ENCODE results near the gene GMCL1. TPM values are rescaled to one million over a fixed set of nuclear protein-coding genes. Genes with fewer than 3 reads are reported as not detected.
A peak's percentile ranks its signal among the peaks of the same experiment; 100 is the strongest.
"Not testable (repeated sequence)": the region's sequence is repeated elsewhere in the genome, so short reads cannot be mapped to it uniquely, and the experiment has no call there.

The GMCL1 gene
- total RNA-seq, 1 experiment from 2014 or later: 13.8 TPM

GRCh38 chr2:69888451-69888850 lies 59.0 kb downstream of the GMCL1 start:
- Mint-ChIP-seq H3K27ac (ENCODE audit: unreplicated experiment) (no peak overlapping the region), H3K9me3 (ENCODE audit: unreplicated experiment) (no peaks in the 10 kb centered on the region), H3K27me3 (ENCODE audit: insufficient read depth, unreplicated experiment) (no peaks in the 10 kb centered on the region), H3K4me3 (ENCODE audit: unreplicated experiment) (no peak overlapping the region), H3K36me3 (ENCODE audit: insufficient read depth, unreplicated experiment) (no peaks in the 10 kb centered on the region), H3K4me1 (ENCODE audit: low read depth, unreplicated experiment) (no peaks in the 10 kb centered on the region)
- no peaks in the 10 kb centered on the region for H3K36me3 ChIP-seq (ENCODE audit: control insufficient read depth, insufficient read depth, low read length)
- no TSS peak for BruUV-seq (replicated peaks)
- intact Hi-C loops (cut with micrococcal nuclease; ENCODE audit: unreplicated experiment): no loop called here
- TF ChIP-seq, protein P1, sequence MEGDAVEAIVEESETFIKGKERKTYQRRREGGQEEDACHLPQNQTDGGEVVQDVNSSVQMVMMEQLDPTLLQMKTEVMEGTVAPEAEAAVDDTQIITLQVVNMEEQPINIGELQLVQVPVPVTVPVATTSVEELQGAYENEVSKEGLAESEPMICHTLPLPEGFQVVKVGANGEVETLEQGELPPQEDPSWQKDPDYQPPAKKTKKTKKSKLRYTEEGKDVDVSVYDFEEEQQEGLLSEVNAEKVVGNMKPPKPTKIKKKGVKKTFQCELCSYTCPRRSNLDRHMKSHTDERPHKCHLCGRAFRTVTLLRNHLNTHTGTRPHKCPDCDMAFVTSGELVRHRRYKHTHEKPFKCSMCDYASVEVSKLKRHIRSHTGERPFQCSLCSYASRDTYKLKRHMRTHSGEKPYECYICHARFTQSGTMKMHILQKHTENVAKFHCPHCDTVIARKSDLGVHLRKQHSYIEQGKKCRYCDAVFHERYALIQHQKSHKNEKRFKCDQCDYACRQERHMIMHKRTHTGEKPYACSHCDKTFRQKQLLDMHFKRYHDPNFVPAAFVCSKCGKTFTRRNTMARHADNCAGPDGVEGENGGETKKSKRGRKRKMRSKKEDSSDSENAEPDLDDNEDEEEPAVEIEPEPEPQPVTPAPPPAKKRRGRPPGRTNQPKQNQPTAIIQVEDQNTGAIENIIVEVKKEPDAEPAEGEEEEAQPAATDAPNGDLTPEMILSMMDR (IDR thresholded peaks at IDR 0.05; ENCODE audit: insufficient read depth in 1 of 2, low read depth in 1 of 2, low read length in 1 of 2, severe bottlenecking in 1 of 2, unreplicated experiment in 1 of 2): no peak
- no peaks in the 10 kb centered on the region for H3K27me3 ChIP-seq (replicated peaks; ENCODE audit: control insufficient read depth, insufficient read depth, low read length)
- ChIA-PET POLR2A (no interaction called here), CTCF (no interaction called here)
- no peaks in the 10 kb centered on the region for H3K9me3 ChIP-seq
- H3K4me3 ChIP-seq (ENCODE audit: low read depth, low read length): no peak overlapping the region
- H3K4me1 ChIP-seq: no peaks in the 10 kb centered on the region
- DNase-seq: no peak

DNA sequence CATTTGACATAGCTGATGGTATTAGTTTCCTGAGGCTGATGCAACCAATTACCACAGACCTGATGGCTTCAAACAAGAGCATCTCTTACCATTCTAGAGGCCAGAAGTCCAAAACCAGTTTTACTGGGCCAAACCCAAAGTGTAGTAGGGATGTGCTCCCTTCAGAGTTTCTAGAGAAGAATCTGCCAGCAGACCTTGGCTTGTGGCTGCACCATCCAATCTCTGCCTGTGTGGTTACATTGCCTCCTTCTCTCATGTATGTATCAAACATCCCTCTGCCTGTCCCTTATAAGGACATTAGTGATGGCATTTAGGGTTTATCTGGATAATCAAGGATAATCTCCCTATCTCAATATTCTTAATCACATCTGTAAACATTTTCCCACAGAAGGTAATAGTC lies 59.8 kb downstream of the GMCL1 start:
- BruUV-seq (replicated peaks): no TSS peak
- H3K4me3 Mint-ChIP-seq (ENCODE audit: unreplicated experiment): no peak overlapping the region
- H3K27me3 Mint-ChIP-seq (ENCODE audit: insufficient read depth, unreplicated experiment): no peaks in the 10 kb centered on the region
- Histone ChIP-seq H3K4me1 (no peaks in the 10 kb centered on the region), H3K4me3 (ENCODE audit: low read depth, low read length) (no peak overlapping the region), H3K9me3 (no peaks in the 10 kb centered on the region), H3K27me3 (replicated peaks; ENCODE audit: control insufficient read depth, insufficient read depth, low read length) (no peaks in the 10 kb centered on the region), H3K36me3 (ENCODE audit: control insufficient read depth, insufficient read depth, low read length) (no peaks in the 10 kb centered on the region)
- DNase-seq: no peak
- peaks cover 7% of the 10 kb centered on the region for H3K36me3 Mint-ChIP-seq (ENCODE audit: insufficient read depth, unreplicated experiment)
- H3K27ac Mint-ChIP-seq (ENCODE audit: unreplicated experiment): no peak overlapping the region
- no peaks in the 10 kb centered on the region for H3K4me1 Mint-ChIP-seq (ENCODE audit: low read depth, unreplicated experiment)
- ChIA-PET POLR2A (no interaction called here), CTCF (no interaction called here)
- TF ChIP-seq, protein P1 (IDR thresholded peaks at IDR 0.05; ENCODE audit: insufficient read depth in 1 of 2, low read depth in 1 of 2, low read length in 1 of 2, severe bottlenecking in 1 of 2, unreplicated experiment in 1 of 2): no peak
- intact Hi-C loops (cut with micrococcal nuclease; ENCODE audit: unreplicated experiment): no loop called here
- H3K9me3 Mint-ChIP-seq (ENCODE audit: unreplicated experiment): no peaks in the 10 kb centered on the region

DNA sequence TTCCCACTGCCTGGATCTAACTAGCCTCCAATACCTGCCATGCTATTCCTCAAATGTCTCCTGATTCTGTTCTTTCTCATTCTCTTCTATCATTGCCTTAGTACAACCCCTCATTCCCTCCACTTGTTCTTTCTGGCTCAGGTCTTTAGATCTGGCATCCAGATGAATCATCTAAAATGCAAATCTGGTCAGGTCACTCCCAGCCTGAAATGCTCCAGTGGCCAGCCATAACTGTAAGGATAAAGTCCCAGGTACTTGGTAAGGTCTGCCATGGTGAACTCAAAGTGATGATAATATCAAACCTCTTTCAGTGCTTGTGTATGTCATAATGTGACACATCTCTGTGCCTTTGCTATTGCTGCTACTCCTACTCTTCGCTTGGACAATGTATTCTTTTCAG lies 61.4 kb downstream of the GMCL1 start:
- Mint-ChIP-seq H3K4me3 (ENCODE audit: unreplicated experiment) (no peak overlapping the region), H3K36me3 (ENCODE audit: insufficient read depth, unreplicated experiment) (peaks cover 15% of the 10 kb centered on the region), H3K4me1 (ENCODE audit: low read depth, unreplicated experiment) (no peaks in the 10 kb centered on the region), H3K9me3 (ENCODE audit: unreplicated experiment) (no peaks in the 10 kb centered on the region), H3K27ac (ENCODE audit: unreplicated experiment) (no peak overlapping the region), H3K27me3 (ENCODE audit: insufficient read depth, unreplicated experiment) (no peaks in the 10 kb centered on the region)
- no TSS peak for BruUV-seq (replicated peaks)
- Histone ChIP-seq H3K9me3 (no peaks in the 10 kb centered on the region), H3K4me1 (no peaks in the 10 kb centered on the region), H3K36me3 (ENCODE audit: control insufficient read depth, insufficient read depth, low read length) (no peaks in the 10 kb centered on the region), H3K27me3 (replicated peaks; ENCODE audit: control insufficient read depth, insufficient read depth, low read length) (no peaks in the 10 kb centered on the region), H3K4me3 (ENCODE audit: low read depth, low read length) (no peak overlapping the region)
- intact Hi-C loops (cut with micrococcal nuclease; ENCODE audit: unreplicated experiment): no loop called here
- ChIA-PET POLR2A (no interaction called here), CTCF (interaction anchor here (0.5 kb wide), 1 partner anchor 23 kb away, joined by 3 read pairs; no protein-coding TSS in a partner anchor)
- DNase-seq: no peak
- TF ChIP-seq, protein P1 (IDR thresholded peaks at IDR 0.05; ENCODE audit: insufficient read depth in 1 of 2, low read depth in 1 of 2, low read length in 1 of 2, severe bottlenecking in 1 of 2, unreplicated experiment in 1 of 2): no peak

GRCh38 chr2:69892838-69893424 lies 63.5 kb downstream of the GMCL1 start:
- H3K4me1 Mint-ChIP-seq (ENCODE audit: low read depth, unreplicated experiment); H3K4me1 ChIP-seq; intact Hi-C loops (cut with micrococcal nuclease; ENCODE audit: unreplicated experiment); DNase-seq; H3K9me3 ChIP-seq; H3K27me3 ChIP-seq (replicated peaks; ENCODE audit: control insufficient read depth, insufficient read depth, low read length); H3K36me3 ChIP-seq (ENCODE audit: control insufficient read depth, insufficient read depth, low read length); H3K27me3 Mint-ChIP-seq (ENCODE audit: insufficient read depth, unreplicated experiment); H3K9me3 Mint-ChIP-seq (ENCODE audit: unreplicated experiment); H3K4me3 ChIP-seq (ENCODE audit: low read depth, low read length); BruUV-seq (replicated peaks): not testable (repeated sequence)
- peak overlapping the region; percentile 93 for H3K27ac Mint-ChIP-seq (ENCODE audit: unreplicated experiment)
- ChIA-PET CTCF (interaction anchor here (0.6 to 1.8 kb wide), 3 partner anchors 19 to 168 kb away, joined by 3 to 12 read pairs (median 4); partner anchors contain the start of gene MXD1), POLR2A (interaction anchor here (1.9 kb wide), 1 partner anchor 21 kb away, joined by 16 read pairs; the partner anchor contains the start of gene MXD1)
- H3K4me3 Mint-ChIP-seq (ENCODE audit: unreplicated experiment): peak overlapping the region; percentile 87
- H3K36me3 Mint-ChIP-seq (ENCODE audit: insufficient read depth, unreplicated experiment): peaks cover 31% of the 10 kb centered on the region

All from Caco-2 (cell line).